HG03378 (cell line): Measurements from ENCODE around the gene FAM3B.

Experiments
- ATAC-seq: cut with Tn5 transposase; IDR thresholded peaks from one replicate; pipeline ENCODE4 v1.9.1; 2021; ENCODE audit warnings: mild to moderate bottlenecking, moderate library complexity; ENCODE audit not compliant: unreplicated experiment

FAM3B gene

DNA sequence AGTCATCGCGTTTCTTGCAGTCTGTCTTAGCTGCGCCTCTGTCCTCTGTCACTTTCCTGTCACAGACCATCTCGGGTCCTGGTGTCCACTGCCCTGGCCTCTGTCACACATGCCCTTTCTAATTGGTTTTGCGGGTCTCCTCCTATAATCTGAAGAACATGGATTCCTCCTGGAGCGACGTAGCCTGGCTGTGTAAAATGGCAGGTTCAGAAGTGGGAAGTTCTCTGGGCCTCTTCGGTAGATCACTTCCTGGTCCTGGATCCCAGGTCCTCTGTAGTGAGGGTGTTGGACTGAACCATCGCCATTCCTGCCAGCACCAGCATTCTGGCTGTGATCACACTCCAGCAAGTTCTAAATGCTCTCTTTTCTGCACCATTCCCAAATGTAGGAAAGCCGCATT lies 857 bp downstream of the FAM3B start:
- no peak for ATAC-seq

- ATAC-seq: no peak
These were observed 1.6 kb downstream of the FAM3B start for GRCh38 chr21:41318218-41318617.

DNA sequence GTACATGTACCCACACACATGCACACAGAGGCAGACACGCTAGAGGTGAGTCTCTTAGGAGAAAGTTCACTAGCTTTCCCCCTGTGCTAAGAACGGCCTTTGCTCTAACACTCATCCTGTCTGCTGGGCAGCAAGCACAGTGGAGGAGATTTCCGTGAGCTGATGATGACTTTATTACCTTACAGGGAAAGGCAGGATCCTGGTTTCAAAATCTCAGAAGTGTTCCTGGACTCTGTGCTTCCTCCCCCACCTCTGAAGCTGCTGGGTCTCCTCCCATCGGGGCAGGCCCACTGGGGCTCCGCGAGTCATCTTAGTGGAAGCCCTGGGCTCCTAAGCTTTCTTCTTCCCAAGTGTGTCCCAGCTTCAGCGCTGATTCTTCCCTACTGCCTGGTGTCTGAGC lies 2.7 kb downstream of the FAM3B start:
- ATAC-seq: no peak

GRCh38 chr21:41321211-41321907 lies 4.8 kb downstream of the FAM3B start:
- ATAC-seq: no peak

DNA sequence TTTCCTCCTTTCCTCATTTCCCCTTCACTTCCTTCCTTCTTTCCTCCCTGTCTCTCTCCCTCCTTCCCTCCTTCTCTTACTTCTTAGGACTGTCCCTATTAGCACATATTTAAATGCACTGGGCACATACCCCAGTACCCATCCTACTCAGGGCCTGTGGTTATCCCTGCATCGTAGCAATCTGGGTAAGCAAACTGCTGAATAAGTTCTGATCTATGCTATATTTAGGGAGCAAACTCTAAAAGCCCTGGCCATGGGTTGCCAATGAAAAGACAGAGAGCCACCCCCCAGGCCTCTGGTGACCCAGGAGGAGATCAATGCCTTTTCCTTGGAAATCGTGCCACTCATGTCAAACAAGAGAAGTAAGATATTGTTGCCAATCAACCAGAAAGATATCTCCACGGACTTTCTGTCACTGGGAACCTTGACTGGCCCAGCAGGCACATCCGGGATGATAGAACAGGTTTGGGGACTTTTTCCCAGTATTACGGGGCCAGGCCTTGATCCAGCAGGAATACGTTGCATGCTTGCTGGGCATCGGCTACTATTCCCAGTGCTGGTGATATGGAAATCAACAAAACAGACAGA lies 5.4 kb downstream of the FAM3B start:
- no peak for ATAC-seq

GRCh38 chr21:41322496-41323382 lies 6.1 kb downstream of the FAM3B start:
- ATAC-seq: no peak

DNA sequence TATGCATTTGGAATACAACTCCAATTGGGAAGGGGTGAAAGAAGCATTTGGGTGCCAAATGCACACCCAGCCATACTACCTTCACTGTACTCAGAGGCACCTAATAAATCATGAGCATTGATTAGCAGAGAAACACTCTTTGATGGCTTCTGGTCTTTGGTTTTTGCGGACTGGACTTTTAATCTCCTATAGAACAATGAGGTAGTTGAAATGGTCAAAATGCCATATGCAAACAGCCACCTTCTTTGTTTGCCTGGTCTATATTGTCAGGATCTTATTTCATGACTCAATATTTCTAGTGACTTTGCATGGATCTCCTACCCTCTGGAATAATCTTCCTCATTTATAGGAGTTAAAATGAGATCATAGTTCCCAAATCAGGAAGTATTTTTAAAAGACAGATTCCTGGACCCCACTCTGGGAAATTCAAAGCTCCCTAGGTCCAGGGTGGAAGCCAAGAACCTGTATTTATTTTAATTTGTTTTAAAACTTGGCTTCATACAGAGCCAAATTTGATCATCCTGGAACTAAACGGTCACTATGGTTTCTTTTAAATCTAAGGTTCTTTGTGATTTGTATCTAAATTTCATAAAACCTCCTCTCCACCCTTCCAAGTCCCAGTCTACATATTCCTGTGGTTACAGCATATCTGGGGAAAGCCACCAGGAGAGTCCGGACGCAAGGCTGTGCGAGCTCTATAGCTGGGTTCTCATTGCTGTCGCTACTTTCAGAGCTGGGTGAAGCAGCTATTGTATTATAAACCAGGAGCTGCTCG lies 8.7 kb downstream of the FAM3B start:
- no peak for ATAC-seq

- no peak for ATAC-seq
These were observed 9.9 kb downstream of the FAM3B start for GRCh38 chr21:41326414-41327080.

DNA sequence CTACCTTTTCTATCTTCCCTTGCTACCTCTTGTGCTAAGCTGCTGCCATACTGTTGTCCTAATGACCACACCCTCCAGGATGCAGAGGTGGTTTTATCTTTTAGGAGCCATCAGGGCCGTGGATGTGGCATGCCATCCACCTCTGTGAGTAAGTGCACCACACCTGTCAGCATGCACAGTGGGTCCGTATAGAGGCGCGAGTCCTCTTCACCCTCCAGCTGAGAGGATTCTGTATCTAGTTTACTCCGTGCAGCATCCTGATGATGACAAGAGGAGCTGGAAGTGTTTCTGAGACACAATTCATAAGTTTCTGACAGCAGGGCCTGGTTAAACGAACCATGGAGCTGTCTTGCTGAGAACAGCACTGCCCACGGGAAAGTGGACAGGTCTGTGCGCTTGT lies 11.2 kb downstream of the FAM3B start:
- ATAC-seq: no peak

- ATAC-seq: no peak
These were observed 12.3 kb downstream of the FAM3B start for GRCh38 chr21:41328660-41329607.

- no peak for ATAC-seq
These were observed 17.2 kb downstream of the FAM3B start for GRCh38 chr21:41333752-41334151.

DNA sequence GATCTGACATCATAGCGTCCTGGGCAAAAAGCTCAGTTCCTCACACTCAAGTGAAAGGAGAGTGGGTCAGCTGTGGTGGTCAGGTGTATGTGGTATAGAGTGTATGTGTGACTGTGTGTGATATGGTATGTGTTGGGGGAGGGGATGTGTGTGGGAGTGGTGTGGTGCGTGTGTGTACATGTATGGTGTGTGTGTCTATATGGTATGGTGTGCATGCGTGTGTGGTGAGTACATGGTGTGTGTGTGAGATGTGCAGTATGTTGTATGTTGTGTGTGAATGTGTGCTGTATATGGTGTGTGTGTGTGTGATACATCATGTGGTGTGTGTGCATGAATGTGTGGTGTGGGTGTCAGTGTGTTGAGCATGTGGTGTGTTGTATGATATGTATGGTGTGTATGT lies 20.9 kb downstream of the FAM3B start:
- ATAC-seq: no peak

DNA sequence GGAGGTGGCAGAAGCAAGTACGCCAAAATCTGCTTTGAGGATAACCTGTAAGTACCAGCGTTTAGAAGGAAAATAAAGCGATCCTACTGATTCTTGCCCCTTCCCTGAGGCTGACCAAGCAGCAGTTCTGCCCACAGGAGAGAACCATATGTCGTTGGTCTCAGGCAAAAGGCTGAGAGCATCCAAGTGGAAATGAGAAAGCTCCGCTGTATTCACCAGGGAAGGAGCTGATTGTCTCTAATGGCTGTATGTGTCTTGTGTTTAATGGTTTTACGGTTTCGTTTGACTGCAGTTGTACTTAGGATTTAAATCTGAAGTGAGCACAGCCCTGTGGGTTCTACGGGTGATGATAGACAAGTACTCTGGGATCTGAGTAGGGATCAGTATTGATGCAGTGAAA lies 21.9 kb downstream of the FAM3B start:
- ATAC-seq: no peak

DNA sequence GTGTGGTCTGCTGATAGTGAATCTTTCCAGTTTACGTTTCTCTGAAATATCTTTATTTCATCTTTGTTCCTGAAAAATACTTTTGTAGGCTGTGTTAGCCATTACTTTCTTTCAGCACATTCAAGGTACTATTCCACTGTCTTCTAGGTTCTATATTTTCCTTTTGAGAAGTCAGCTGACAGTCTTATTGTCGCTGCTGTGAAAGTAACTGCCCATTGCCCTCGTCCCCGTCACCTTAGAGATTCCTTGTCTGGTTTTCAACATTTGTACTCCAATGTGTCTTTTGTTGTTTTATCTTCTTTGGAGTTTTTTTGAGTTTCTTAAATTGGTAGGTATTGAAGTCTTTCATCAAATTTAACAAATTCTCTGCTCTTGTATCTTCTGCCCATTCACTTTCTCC lies 25.4 kb downstream of the FAM3B start:
- ATAC-seq: no peak

- ATAC-seq: no peak
These were observed 27.5 kb downstream of the FAM3B start for GRCh38 chr21:41344146-41344545.

DNA sequence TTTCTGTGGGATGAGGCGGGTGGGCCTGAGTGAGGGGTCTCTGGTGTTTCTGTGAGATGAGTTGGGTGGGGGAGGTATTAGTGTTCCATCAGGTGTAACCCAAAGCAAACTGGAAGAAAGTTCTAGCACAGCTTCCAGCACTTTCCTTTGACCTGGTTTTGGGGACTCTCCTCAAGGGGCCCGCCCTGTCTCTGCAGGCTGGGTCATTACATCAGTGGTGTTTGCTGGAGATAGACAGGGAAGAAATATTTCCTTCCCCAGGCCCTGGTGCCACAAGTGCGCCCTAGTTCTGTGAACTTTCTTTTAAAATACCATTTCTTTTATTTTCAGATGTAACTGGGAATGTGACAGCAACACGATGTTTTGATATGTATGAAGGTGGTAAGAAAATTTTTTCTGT lies 28.8 kb downstream of the FAM3B start:
- no peak for ATAC-seq

DNA sequence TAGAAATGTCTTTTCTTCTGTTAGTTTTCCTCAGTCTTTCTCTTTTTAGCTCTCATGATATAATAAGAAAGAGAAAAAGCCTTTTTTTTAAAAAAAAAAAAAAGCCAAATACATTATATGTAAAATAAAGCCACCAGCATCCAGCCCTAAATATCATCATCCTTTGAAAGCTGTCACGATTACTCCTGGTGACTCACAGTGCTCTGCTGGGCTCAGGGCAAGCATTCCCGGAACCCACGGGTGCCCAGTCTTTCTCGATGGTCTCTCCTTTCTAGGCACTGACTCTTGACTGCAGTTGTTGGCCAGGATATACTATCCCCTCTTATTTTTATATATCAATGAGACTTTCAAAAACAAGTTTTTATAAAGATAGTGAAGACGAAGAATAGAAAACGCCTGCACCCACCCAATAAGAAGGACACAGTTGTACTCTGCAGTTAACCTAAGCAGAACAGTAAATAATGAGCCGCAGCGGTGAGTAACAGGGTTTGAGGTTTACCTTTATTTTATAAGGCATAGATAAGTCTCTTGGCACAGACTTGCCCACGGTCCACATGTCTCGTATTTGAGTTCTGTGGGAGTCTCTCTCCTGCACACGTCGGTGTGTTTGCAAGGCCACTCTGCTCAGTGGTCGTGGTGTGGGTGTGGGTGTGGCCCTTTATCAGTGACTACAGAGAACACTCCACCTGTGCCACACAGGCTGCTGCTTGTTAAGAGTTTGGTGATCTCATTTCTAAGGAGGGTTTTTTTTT lies 29.5 kb downstream of the FAM3B start:
- ATAC-seq: no peak

GRCh38 chr21:41346758-41347157 lies 30.2 kb downstream of the FAM3B start:
- no peak for ATAC-seq

DNA sequence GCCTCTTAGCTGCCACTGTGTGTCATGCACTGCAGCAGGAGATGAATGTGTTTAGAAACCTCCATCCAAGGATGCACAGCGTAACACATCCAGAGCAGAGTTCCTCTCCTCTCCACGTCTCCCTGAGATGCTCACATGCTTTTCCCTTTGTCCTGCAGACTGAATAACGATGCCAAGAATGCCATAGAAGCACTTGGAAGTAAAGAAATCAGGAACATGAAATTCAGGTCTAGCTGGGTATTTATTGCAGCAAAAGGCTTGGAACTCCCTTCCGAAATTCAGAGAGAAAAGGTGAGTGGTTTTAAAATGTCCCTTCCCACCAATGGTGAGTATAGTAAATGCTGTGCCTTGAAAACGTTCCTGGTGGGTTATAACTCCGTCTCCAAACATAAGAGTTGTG lies 31.8 kb downstream of the FAM3B start:
- no peak for ATAC-seq
